Measurements from ENCODE around the gene CEACAM19.

DNA sequence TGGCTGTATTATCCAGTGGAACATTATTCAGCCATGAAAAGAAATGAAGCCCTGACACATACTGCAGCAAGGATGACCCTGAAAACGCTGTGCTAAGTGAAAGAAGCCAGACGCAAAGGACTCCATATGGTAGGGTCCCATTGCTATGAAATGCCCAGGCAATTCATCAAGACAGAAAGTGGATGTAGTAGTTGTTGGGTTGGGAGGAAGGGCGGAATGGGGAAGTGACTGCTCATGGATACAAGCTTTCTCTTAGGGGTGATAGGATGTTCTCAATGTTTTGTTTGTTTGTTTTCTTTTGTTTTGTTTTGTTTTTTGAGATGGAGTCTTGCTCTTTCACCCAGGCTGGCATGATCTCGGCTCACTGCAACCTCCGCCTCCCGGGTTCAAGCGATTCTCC lies 16.6 kb downstream of the CEACAM19 start:
- TF ChIP-seq POLR2A (IDR thresholded peaks at IDR 0.05; ENCODE audit: low read depth, low read length) (no peak), CTCF (conservative IDR thresholded peaks at IDR 0.05; ENCODE audit: low read depth, low read length) (no peak), RCOR1 (IDR thresholded peaks at IDR 0.05; ENCODE audit: insufficient replicate concordance, low read length) (no peak), MXI1 (IDR thresholded peaks at IDR 0.05; ENCODE audit: borderline replicate concordance, low read depth, low read length) (no peak), FOS (IDR thresholded peaks at IDR 0.05; ENCODE audit: low read depth, low read length) (no peak), RAD21 (IDR thresholded peaks at IDR 0.05; ENCODE audit: low read length) (no peak), MAFK (IDR thresholded peaks at IDR 0.05; ENCODE audit: low read depth, low read length) (no peak), RFX5 (IDR thresholded peaks at IDR 0.05; ENCODE audit: low read depth, low read length) (no peak), MAZ (IDR thresholded peaks at IDR 0.05; ENCODE audit: borderline replicate concordance, low read depth, low read length) (no peak), BHLHE40 (IDR thresholded peaks at IDR 0.05; ENCODE audit: low read depth, low read length) (no peak), SMC3 (IDR thresholded peaks at IDR 0.05; ENCODE audit: low read depth, low read length) (no peak), NFE2L2 (IDR thresholded peaks at IDR 0.05; ENCODE audit: low read depth, low read length) (no peak)
- TF ChIP-seq, protein P1, sequence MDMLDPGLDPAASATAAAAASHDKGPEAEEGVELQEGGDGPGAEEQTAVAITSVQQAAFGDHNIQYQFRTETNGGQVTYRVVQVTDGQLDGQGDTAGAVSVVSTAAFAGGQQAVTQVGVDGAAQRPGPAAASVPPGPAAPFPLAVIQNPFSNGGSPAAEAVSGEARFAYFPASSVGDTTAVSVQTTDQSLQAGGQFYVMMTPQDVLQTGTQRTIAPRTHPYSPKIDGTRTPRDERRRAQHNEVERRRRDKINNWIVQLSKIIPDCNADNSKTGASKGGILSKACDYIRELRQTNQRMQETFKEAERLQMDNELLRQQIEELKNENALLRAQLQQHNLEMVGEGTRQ (IDR thresholded peaks at IDR 0.05; ENCODE audit: low read depth, low read length) = no peak
- TF ChIP-seq, protein P2, sequence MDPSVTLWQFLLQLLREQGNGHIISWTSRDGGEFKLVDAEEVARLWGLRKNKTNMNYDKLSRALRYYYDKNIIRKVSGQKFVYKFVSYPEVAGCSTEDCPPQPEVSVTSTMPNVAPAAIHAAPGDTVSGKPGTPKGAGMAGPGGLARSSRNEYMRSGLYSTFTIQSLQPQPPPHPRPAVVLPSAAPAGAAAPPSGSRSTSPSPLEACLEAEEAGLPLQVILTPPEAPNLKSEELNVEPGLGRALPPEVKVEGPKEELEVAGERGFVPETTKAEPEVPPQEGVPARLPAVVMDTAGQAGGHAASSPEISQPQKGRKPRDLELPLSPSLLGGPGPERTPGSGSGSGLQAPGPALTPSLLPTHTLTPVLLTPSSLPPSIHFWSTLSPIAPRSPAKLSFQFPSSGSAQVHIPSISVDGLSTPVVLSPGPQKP (IDR thresholded peaks at IDR 0.05; ENCODE audit: borderline replicate concordance, low read depth, low read length) = no peak

Measured in IMR-90 (cell line).